Activated CD8-positive, alpha-beta memory T cell treated with anti-CD3 and anti-CD28 coated beads for 36 hours (primary cell): Measurements from ENCODE around the gene SLC38A1. TPM values are rescaled to one million over a fixed set of nuclear protein-coding genes. Genes with fewer than 3 reads are reported as not detected.

Experiments
- CTCF ChIA-PET: fragments of 350-600 bp; sonication (Branson Sonifier 250); formaldehyde crosslinking; loops from one replicate; lab custom pipeline; 2021; ENCODE audit warnings: antibody characterized with exemption; lab: Charles Lee
- POLR2A ChIA-PET: fragments of 350-600 bp; sonication (Branson Sonifier 250); formaldehyde crosslinking; loops from one replicate; lab custom pipeline; 2021; ENCODE audit warnings: antibody characterized with exemption; lab: Charles Lee
- total RNA-seq, 2 experiments: library from RNA; stranded (reverse); gene quantifications; one replicate each; pipeline ENCODE4 v1.2.3, GENCODE V29; 2021

Gene SLC38A1
- total RNA-seq, 2 experiments from 2014 or later = 248 to 250 TPM

DNA sequence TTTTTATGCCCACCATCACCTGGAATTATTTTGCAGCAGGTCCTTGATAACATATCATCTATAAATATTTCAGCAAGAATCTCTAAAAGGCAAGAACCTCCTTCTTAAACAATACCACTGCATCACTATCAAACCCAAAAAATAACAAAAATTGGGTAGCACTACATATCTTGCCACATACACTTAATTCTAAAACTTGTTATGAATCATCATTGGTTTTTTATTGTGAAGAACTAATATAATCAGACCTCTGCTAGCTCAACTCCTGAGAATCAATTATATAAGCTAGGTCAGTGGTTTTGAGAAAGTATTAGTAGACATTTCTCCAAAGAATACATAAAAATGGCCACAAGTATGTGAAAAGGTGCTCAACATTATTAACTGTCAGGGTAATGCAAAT, 23.8 kb downstream of the SLC38A1 start:
- ChIA-PET CTCF (no interaction called here), POLR2A (interaction anchor here (1.2 kb wide), 1 partner anchor 24 kb away, joined by 3 read pairs; the partner anchor contains the start of gene SLC38A1)

- POLR2A ChIA-PET = interaction anchor here (1.2 kb wide), 1 partner anchor 24 kb away, joined by 3 read pairs; the partner anchor contains the start of gene SLC38A1
Observed at GRCh38 chr12:46244273-46244915, 24.4 kb downstream of the SLC38A1 start.

GRCh38 chr12:46242569-46242968, 26.3 kb downstream of the SLC38A1 start:
- POLR2A ChIA-PET = no interaction called here
- CTCF ChIA-PET = no interaction called here

More at GRCh38 chr12:46244273-46244915, 24.4 kb downstream of the SLC38A1 start:
- CTCF ChIA-PET = no interaction called here

DNA sequence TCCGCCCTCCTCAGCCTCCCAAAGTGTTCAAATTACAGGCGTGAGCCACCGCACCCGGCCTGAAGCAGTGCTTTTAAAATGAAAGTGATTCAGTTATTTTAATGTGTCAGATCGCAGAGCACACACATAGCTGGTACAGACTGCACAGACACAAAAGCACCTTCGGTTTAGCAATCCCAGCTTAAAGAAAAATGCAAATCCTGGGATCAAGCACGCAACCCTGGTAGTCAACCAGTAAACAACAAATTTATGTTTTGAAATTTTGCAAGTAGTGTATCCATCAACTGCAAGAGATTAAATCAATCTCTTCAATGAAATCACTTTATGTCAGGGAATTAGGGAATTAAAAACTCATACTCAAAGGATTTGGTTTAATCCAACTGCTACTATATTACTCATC, 28.4 kb downstream of the SLC38A1 start:
- ChIA-PET POLR2A (no interaction called here), CTCF (no interaction called here)

DNA sequence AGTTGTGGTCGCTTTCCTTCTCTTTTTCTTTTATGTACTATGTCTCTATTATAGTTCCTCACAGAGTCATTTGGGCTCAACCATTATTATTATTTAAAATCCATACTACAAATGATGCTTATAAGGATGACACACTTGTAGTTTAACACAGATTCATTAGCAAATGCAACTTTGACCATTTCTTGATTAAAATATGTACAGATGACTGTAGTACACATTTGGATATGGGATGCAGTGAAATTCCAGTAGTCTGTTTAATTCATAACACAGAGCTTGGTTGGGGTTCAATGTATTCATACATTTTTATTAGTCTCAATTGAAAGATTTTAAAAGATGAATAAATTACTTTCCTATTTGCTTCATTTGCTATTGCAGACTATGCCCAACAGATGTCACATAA, 30.0 kb downstream of the SLC38A1 start:
- ChIA-PET POLR2A (no interaction called here), CTCF (interaction anchor here (0.8 kb wide), 1 partner anchor 747 kb away, joined by 3 read pairs; no protein-coding TSS in a partner anchor)

DNA sequence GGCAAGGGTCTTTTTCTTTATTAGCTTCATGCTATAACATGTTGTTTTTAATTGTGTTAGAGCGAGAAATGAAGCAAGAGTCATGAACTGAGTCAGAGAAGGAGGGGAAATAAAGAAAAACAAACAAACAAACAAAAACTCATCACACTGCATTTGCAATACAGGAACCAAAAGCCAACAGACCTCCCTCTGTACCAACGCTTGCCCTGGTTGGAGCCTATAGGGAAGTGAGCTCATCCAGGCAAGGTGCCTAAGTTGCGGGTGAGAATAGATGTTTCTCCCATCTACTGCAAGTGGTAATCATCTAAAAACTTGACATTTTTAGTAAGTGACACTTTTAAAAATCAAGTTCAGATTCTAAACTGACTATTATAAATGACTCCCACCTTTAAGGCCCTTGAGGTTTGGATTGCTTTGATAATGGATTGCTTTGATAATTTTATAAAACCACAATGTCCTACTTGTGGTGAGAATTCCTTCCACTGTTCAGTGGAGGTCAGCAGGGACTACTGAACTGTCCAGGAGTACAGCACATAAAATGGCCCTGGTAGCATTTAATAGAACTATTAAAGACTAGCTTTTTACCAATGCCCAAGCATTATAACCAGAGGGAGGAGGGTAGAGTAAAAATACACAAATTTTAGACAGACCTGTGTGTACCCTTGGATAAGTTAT, 31.3 kb downstream of the SLC38A1 start:
- ChIA-PET POLR2A (no interaction called here), CTCF (interaction anchor here (0.6 kb wide), 1 partner anchor 39 kb away, joined by 3 read pairs; no protein-coding TSS in a partner anchor)

DNA sequence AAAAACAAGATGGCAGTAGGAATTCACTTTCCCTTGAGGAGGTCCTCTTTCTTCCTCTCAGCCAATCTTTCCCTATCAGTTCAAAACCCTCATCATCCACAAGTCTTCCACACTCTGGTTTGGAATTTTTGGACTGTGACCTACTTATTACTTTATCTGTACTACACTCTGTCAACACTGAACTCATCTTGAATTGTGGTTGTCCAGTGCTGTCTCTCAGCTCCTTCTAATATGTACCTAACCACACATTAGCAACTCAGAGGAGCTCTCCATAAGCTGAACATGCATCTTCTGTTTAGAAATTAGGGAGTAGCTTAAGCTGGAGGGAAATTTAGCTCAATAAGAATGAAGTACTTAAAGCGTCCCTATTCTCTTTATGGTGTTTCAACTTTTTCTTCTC, 34.8 kb downstream of the SLC38A1 start:
- ChIA-PET POLR2A (no interaction called here), CTCF (interaction anchor here (0.9 to 1.3 kb wide), 2 partner anchors 13 to 18 kb away, joined by 3 read pairs; no protein-coding TSS in a partner anchor)

GRCh38 chr12:46233423-46233822, 35.4 kb downstream of the SLC38A1 start:
- POLR2A ChIA-PET = no interaction called here
- CTCF ChIA-PET = interaction anchor here (1.3 kb wide), 1 partner anchor 13 kb away, joined by 3 read pairs; no protein-coding TSS in a partner anchor

DNA sequence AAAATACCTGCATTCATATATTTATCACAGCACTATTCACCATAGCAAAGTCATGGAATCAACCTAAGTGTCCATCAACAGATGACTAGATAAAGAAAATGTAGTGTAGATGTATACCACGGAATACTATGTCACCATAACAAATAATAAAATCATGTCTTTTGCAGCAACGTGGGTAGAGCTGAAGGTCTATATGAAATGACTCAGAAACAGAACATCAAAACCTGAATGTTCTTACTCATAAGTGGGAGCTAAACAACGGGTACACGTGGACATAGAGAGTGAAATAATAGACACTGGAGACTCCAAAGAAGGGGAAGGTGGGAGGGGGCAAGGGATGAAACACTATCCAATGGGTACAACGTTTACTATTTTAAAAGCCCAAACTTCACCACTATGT, 37.9 kb downstream of the SLC38A1 start:
- CTCF ChIA-PET = interaction anchor here (1.0 kb wide), 1 partner anchor 16 kb away, joined by 3 read pairs; no protein-coding TSS in a partner anchor

GRCh38 chr12:46230306-46230705, 38.5 kb downstream of the SLC38A1 start:
- ChIA-PET CTCF (no interaction called here), POLR2A (interaction anchor here (1.0 kb wide), 1 partner anchor 36 kb away, joined by 3 read pairs; no protein-coding TSS in a partner anchor)

More for the DNA sequence above, 37.9 kb downstream of the SLC38A1 start:
- POLR2A ChIA-PET = interaction anchor here (1.0 kb wide), 1 partner anchor 35 kb away, joined by 3 read pairs; no protein-coding TSS in a partner anchor

GRCh38 chr12:46227616-46228015, 41.2 kb downstream of the SLC38A1 start:
- CTCF ChIA-PET = no interaction called here
- POLR2A ChIA-PET = no interaction called here

DNA sequence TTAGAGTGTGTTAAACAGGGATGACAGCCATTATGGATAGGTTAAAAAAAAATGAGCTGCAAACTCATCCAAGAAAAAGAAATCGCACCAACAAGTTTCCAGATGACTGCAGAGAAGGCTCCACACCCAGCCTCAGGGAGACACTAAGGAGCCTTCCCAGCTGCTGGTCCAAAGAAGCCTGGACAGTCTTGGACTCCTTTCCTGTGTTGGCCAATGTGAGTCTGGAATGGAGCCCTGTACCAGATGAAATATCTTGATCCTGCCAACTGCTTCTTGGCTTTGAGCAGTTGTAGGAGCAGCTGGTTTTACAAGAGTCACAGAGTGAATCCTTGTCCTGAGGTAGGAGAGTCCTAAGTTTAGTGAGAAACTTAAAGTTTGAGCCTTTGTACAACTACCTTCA, 44.5 kb downstream of the SLC38A1 start:
- ChIA-PET CTCF (interaction anchor here (1.9 kb wide), 1 partner anchor 8 kb away, joined by 7 read pairs; no protein-coding TSS in a partner anchor), POLR2A (interaction anchor here (0.6 kb wide), 1 partner anchor 234 kb away, joined by 3 read pairs; the partner anchor contains the start of gene SCAF11)

GRCh38 chr12:46223047-46223446, 45.8 kb downstream of the SLC38A1 start:
- POLR2A ChIA-PET = interaction anchor here (1.7 kb wide), 1 partner anchor 46 kb away, joined by 7 read pairs; the partner anchor contains the start of gene SLC38A1
- CTCF ChIA-PET = no interaction called here

GRCh38 chr12:46222636-46223035, 46.2 kb downstream of the SLC38A1 start:
- POLR2A ChIA-PET = interaction anchor here (1.7 kb wide), 1 partner anchor 46 kb away, joined by 7 read pairs; the partner anchor contains the start of gene SLC38A1
- CTCF ChIA-PET = no interaction called here

DNA sequence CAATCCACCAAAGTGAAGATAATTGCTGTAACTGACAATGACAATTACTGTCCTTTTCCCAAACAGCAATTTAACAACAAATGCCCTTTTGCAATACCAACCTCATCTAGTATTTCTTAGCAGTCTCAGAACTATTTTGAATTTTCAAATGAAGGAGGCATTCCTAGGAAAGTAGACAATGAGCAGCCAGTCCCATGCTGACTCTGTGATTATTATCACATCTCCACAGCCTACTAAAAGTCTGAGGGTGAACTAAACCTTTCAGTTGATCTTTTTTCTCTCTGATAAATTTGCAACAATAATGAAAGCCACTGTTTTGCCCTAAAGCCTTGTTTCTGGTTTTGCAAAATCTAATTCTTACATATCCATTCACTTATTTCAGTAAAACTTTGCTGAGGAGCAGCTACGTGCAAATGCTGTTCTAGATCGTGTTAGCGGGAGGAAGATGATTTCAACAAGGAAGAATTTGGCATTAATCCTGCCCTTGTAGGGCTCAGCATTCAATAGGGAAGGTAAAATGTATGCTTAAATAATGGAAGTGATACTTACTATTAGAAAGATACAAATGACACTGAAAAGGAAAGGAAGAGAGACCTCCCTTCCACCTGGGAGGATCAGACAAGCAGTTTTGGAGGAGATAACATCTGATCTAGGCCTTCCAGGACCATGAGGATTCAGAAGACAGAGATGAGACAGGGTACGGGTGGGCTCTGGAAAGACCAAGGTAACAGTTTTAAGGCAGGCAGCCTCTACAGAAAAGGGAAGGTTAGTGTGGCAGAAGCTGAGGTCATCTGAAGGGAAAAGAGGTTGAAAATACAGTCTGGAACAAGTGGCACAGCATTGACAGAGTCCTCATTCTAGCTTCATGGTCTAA, 47.4 kb downstream of the SLC38A1 start:
- ChIA-PET POLR2A (interaction anchor here (1.7 kb wide), 1 partner anchor 47 kb away, joined by 7 read pairs; the partner anchor contains the start of gene SLC38A1), CTCF (no interaction called here)

DNA sequence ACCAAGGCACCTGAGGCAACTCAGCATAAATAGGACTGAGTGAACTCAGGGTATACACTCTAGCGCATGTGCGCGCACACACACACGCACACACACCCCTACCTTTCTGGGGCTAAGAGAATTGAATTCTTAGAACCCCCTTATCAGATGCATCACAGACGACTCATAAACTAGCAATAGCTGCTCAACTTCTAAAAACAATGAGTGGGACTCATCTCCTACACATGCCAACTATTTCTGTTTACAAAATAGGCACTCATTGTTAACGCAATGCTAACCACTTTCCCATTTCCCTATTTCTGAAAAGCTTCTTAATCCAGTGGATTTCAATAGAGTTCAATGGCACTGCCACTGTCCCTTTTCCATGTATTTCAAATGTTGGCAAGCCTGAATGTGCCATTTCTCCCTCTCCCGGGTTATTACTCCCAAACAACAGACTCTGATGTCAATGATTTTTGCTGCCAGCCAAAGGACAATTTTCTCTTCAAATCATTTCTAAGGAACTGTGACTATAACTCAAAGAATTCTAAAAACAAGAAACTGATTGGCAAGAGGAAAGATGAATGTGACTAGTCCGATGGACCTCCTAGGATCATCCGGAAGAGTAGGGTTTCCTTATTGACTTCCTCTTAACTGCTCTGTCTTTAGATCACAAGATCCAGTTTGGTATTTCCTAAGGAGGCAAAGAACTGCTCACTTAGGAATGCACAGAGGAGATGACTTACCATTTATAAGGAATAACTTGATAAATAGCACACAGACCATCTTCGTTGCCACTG, 48.8 kb downstream of the SLC38A1 start:
- ChIA-PET CTCF (interaction anchor here (1.0 kb wide), 1 partner anchor 49 kb away, joined by 3 read pairs; the partner anchor contains the start of gene SLC38A1), POLR2A (interaction anchor here (0.5 to 6.9 kb wide), 3 partner anchors 33 to 219 kb away, joined by 3 to 82 read pairs (median 4); partner anchors contain the start of gene SLC38A1)

- ChIA-PET CTCF (interaction anchor here (1.0 kb wide), 1 partner anchor 49 kb away, joined by 3 read pairs; the partner anchor contains the start of gene SLC38A1), POLR2A (interaction anchor here (0.6 to 6.9 kb wide), 2 partner anchors 32 to 50 kb away, joined by 3 to 82 read pairs; partner anchors contain the start of gene SLC38A1)
Observed at GRCh38 chr12:46219132-46219876, 49.5 kb downstream of the SLC38A1 start.
